ENCODE measurements around the gene SPDYE17. TPM values are rescaled to one million over a fixed set of nuclear protein-coding genes. Genes with fewer than 3 reads are reported as not detected.
"Not testable (repeated sequence)": the region's sequence is repeated elsewhere in the genome, so short reads cannot be mapped to it uniquely, and the experiment has no call there.

SPDYE17 gene
- total RNA-seq, 2 donors from 2014 or later: not detected

GRCh38 chr7:77005461-77006057 lies 26.6 kb downstream of the SPDYE17 start:
- not testable (repeated sequence) for H3K27ac Mint-ChIP-seq; H3K4me3 Mint-ChIP-seq; H3K36me3 Mint-ChIP-seq; H3K27me3 Mint-ChIP-seq; H3K4me1 Mint-ChIP-seq (ENCODE audit: low read depth in 2 of 2); H3K9me3 Mint-ChIP-seq; DNase-seq (ENCODE audit: low spot score)
- peak; percentile 35 to 40 for ATAC-seq

- not testable (repeated sequence) for ATAC-seq; H3K9me3 Mint-ChIP-seq; DNase-seq (ENCODE audit: low spot score); H3K36me3 Mint-ChIP-seq; H3K27ac Mint-ChIP-seq; H3K4me1 Mint-ChIP-seq (ENCODE audit: low read depth in 2 of 2); H3K4me3 Mint-ChIP-seq; H3K27me3 Mint-ChIP-seq
Observed at GRCh38 chr7:77004151-77004550, 28.0 kb downstream of the SPDYE17 start.

GRCh38 chr7:77003241-77003640 lies 28.9 kb downstream of the SPDYE17 start:
- not testable (repeated sequence) for H3K4me3 Mint-ChIP-seq; H3K9me3 Mint-ChIP-seq; DNase-seq (ENCODE audit: low spot score); H3K4me1 Mint-ChIP-seq (ENCODE audit: low read depth in 2 of 2); H3K36me3 Mint-ChIP-seq; ATAC-seq; H3K27me3 Mint-ChIP-seq; H3K27ac Mint-ChIP-seq

- not testable (repeated sequence) for H3K27ac Mint-ChIP-seq; H3K9me3 Mint-ChIP-seq; H3K4me1 Mint-ChIP-seq (ENCODE audit: low read depth in 2 of 2); DNase-seq (ENCODE audit: low spot score); ATAC-seq; H3K27me3 Mint-ChIP-seq; H3K4me3 Mint-ChIP-seq; H3K36me3 Mint-ChIP-seq
Observed at GRCh38 chr7:77002678-77003233, 29.4 kb downstream of the SPDYE17 start.

GRCh38 chr7:77002104-77002503 lies 30.1 kb downstream of the SPDYE17 start:
- H3K27me3 Mint-ChIP-seq; H3K36me3 Mint-ChIP-seq; H3K4me3 Mint-ChIP-seq; DNase-seq (ENCODE audit: low spot score); H3K4me1 Mint-ChIP-seq (ENCODE audit: low read depth in 2 of 2); ATAC-seq; H3K27ac Mint-ChIP-seq; H3K9me3 Mint-ChIP-seq: not testable (repeated sequence)

GRCh38 chr7:76999474-77000107 lies 32.6 kb downstream of the SPDYE17 start:
- H3K36me3 Mint-ChIP-seq; ATAC-seq; H3K4me1 Mint-ChIP-seq (ENCODE audit: low read depth in 2 of 2): not testable (repeated sequence)

GRCh38 chr7:76998764-76999450 lies 33.3 kb downstream of the SPDYE17 start:
- ATAC-seq: peak; percentile 36 to 52
- H3K36me3 Mint-ChIP-seq: not testable (repeated sequence)

More at GRCh38 chr7:76999474-77000107, 32.6 kb downstream of the SPDYE17 start:
- not testable (repeated sequence) for H3K27me3 Mint-ChIP-seq; H3K4me3 Mint-ChIP-seq; H3K9me3 Mint-ChIP-seq; DNase-seq (ENCODE audit: low spot score); H3K27ac Mint-ChIP-seq

GRCh38 chr7:76998285-76998589 lies 33.9 kb downstream of the SPDYE17 start:
- H3K9me3 Mint-ChIP-seq: no peaks in the 10 kb centered on the region
- no peaks in the 10 kb centered on the region for H3K36me3 Mint-ChIP-seq
- no peaks in the 10 kb centered on the region for H3K4me1 Mint-ChIP-seq (ENCODE audit: low read depth in 2 of 2)
- H3K27ac Mint-ChIP-seq: no peak overlapping the region
- no peak for DNase-seq (ENCODE audit: low spot score)
- ATAC-seq: no peak
- H3K4me3 Mint-ChIP-seq: no peak overlapping the region
- H3K27me3 Mint-ChIP-seq: no peaks in the 10 kb centered on the region

More at GRCh38 chr7:76998764-76999450, 33.3 kb downstream of the SPDYE17 start:
- not testable (repeated sequence) for H3K9me3 Mint-ChIP-seq; H3K4me1 Mint-ChIP-seq (ENCODE audit: low read depth in 2 of 2); H3K4me3 Mint-ChIP-seq; DNase-seq (ENCODE audit: low spot score); H3K27me3 Mint-ChIP-seq; H3K27ac Mint-ChIP-seq

GRCh38 chr7:76997381-76998284 lies 34.5 kb downstream of the SPDYE17 start:
- no peaks in the 10 kb centered on the region for H3K27me3 Mint-ChIP-seq
- no peak overlapping the region for H3K27ac Mint-ChIP-seq
- no peak overlapping the region for H3K4me3 Mint-ChIP-seq
- H3K36me3 Mint-ChIP-seq: no peaks in the 10 kb centered on the region
- ATAC-seq: peak; percentile 35 to 50
- no peaks in the 10 kb centered on the region for H3K9me3 Mint-ChIP-seq
- DNase-seq (ENCODE audit: low spot score): no peak
- no peaks in the 10 kb centered on the region for H3K4me1 Mint-ChIP-seq (ENCODE audit: low read depth in 2 of 2)

GRCh38 chr7:76996932-76997331 lies 35.2 kb downstream of the SPDYE17 start:
- not testable (repeated sequence) for H3K4me3 Mint-ChIP-seq; H3K4me1 Mint-ChIP-seq (ENCODE audit: low read depth in 2 of 2); H3K36me3 Mint-ChIP-seq; H3K9me3 Mint-ChIP-seq; DNase-seq (ENCODE audit: low spot score); H3K27me3 Mint-ChIP-seq; H3K27ac Mint-ChIP-seq
- ATAC-seq: peak; percentile 15 to 40

- H3K27ac Mint-ChIP-seq; DNase-seq (ENCODE audit: low spot score); H3K4me3 Mint-ChIP-seq; H3K36me3 Mint-ChIP-seq; H3K9me3 Mint-ChIP-seq; H3K27me3 Mint-ChIP-seq; ATAC-seq; H3K4me1 Mint-ChIP-seq (ENCODE audit: low read depth in 2 of 2): not testable (repeated sequence)
Observed at GRCh38 chr7:76994286-76994685, 37.9 kb downstream of the SPDYE17 start.

GRCh38 chr7:76993831-76994230 lies 38.3 kb downstream of the SPDYE17 start:
- H3K27ac Mint-ChIP-seq; H3K4me3 Mint-ChIP-seq; DNase-seq (ENCODE audit: low spot score); ATAC-seq; H3K36me3 Mint-ChIP-seq; H3K4me1 Mint-ChIP-seq (ENCODE audit: low read depth in 2 of 2); H3K27me3 Mint-ChIP-seq; H3K9me3 Mint-ChIP-seq: not testable (repeated sequence)

GRCh38 chr7:76992871-76993270 lies 39.3 kb downstream of the SPDYE17 start:
- H3K27me3 Mint-ChIP-seq; H3K36me3 Mint-ChIP-seq; DNase-seq (ENCODE audit: low spot score); H3K4me1 Mint-ChIP-seq (ENCODE audit: low read depth in 2 of 2); H3K9me3 Mint-ChIP-seq; ATAC-seq; H3K27ac Mint-ChIP-seq; H3K4me3 Mint-ChIP-seq: not testable (repeated sequence)

Data from natural killer cell treated with Interleukin-12 subunit alpha and Interleukin-12 subunit beta and Interleukin-15 and Interleukin-18, amount 100 ng/mL, for 72 hours (primary cell).